Prostate gland (tissue), 2 donors: ENCODE measurements around the gene PSAPL1.

Experiments
- POLR2A ChIP-seq: fragments of 450-650 bp; IDR thresholded peaks from one replicate; pipeline ENCODE4 v1.6.1; 2016; ENCODE audit warnings: antibody characterized with exemption, mild to moderate bottlenecking
- POLR2AphosphoS5 ChIP-seq: sonication (generic); formaldehyde crosslinking; IDR thresholded peaks from one replicate; pipeline ENCODE4 v1.6.1; 2017; ENCODE audit warnings: antibody characterized with exemption
- TF ChIP-seq, protein P1 (sequence below), 4 experiments: fragments of 200-600 bp in 2 of 4; fragments of 450-650 bp in 2 of 4; sonication (generic) in 2 of 4; IDR thresholded peaks; 1 replicate in 3 of 4; 2 replicates in 1 of 4; pipeline ENCODE4 v1.5.1; 2016 to 2019; ENCODE audit warnings: antibody characterized with exemption in 4 of 4, mild to moderate bottlenecking in 2 of 4, moderate library complexity in 2 of 4

- TF ChIP-seq, protein P1, sequence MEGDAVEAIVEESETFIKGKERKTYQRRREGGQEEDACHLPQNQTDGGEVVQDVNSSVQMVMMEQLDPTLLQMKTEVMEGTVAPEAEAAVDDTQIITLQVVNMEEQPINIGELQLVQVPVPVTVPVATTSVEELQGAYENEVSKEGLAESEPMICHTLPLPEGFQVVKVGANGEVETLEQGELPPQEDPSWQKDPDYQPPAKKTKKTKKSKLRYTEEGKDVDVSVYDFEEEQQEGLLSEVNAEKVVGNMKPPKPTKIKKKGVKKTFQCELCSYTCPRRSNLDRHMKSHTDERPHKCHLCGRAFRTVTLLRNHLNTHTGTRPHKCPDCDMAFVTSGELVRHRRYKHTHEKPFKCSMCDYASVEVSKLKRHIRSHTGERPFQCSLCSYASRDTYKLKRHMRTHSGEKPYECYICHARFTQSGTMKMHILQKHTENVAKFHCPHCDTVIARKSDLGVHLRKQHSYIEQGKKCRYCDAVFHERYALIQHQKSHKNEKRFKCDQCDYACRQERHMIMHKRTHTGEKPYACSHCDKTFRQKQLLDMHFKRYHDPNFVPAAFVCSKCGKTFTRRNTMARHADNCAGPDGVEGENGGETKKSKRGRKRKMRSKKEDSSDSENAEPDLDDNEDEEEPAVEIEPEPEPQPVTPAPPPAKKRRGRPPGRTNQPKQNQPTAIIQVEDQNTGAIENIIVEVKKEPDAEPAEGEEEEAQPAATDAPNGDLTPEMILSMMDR (IDR thresholded peaks at IDR 0.05), result no peak
- TF ChIP-seq POLR2AphosphoS5 (no peak), POLR2A (no peak)
Measured at GRCh38 chr4:7408166-7408565, 26.6 kb downstream of the PSAPL1 start.
